ENCODE data around the gene FOXJ3.
A peak's percentile ranks its signal among the peaks of the same experiment; 100 is the strongest.

The FOXJ3 gene

GRCh38 chr1:42163536-42164503 is 171.2 kb downstream of the FOXJ3 start:
- no peak for DNase-seq

GRCh38 chr1:42163114-42163513 is 171.9 kb downstream of the FOXJ3 start:
- DNase-seq = no peak

- no peak for DNase-seq
Measured at GRCh38 chr1:42162181-42162580, 172.9 kb downstream of the FOXJ3 start.

GRCh38 chr1:42158189-42158588 is 176.8 kb downstream of the FOXJ3 start:
- no peak for DNase-seq

GRCh38 chr1:42157667-42158066 is 177.4 kb downstream of the FOXJ3 start:
- no peak for DNase-seq

- no peak for DNase-seq
Measured at GRCh38 chr1:42155362-42155761, 179.7 kb downstream of the FOXJ3 start.

GRCh38 chr1:42154685-42155084 is 180.3 kb downstream of the FOXJ3 start:
- no peak for DNase-seq

- no peak for DNase-seq
Measured at GRCh38 chr1:42153624-42154023, 181.4 kb downstream of the FOXJ3 start.

- no peak for DNase-seq
Measured at GRCh38 chr1:42152907-42153600, 182.0 kb downstream of the FOXJ3 start, which contains the start of gene GUCA2B. GUCA2B (plus strand) TSS chr1:42153410; CDS start chr1:42153451, 41 bp downstream.

GRCh38 chr1:42152119-42152518 is 182.9 kb downstream of the FOXJ3 start:
- DNase-seq = no peak

GRCh38 chr1:42150651-42151050 is 184.4 kb downstream of the FOXJ3 start:
- no peak for DNase-seq

- no peak for DNase-seq
Measured at GRCh38 chr1:42148166-42148565, 186.9 kb downstream of the FOXJ3 start.

GRCh38 chr1:42146626-42147320 is 188.3 kb downstream of the FOXJ3 start:
- DNase-seq = peak; percentile 15

- no peak for DNase-seq
Measured at GRCh38 chr1:42145764-42146625, 189.0 kb downstream of the FOXJ3 start.

GRCh38 chr1:42145389-42145716 is 189.7 kb downstream of the FOXJ3 start:
- DNase-seq = no peak

- DNase-seq = no peak
Measured at GRCh38 chr1:42144711-42145388, 190.2 kb downstream of the FOXJ3 start.

GRCh38 chr1:42143896-42144710 is 190.9 kb downstream of the FOXJ3 start:
- no peak for DNase-seq

- DNase-seq = no peak
Measured at GRCh38 chr1:42142894-42143675, 191.9 kb downstream of the FOXJ3 start.

- no peak for DNase-seq
Measured at GRCh38 chr1:42141978-42142377, 193.1 kb downstream of the FOXJ3 start.

GRCh38 chr1:42140191-42140590 is 194.8 kb downstream of the FOXJ3 start:
- no peak for DNase-seq

All from amniotic stem cell (primary cell).